CD14-positive monocyte (primary cell): ENCODE measurements around the gene TRIOBP. TPM values are rescaled to one million over a fixed set of nuclear protein-coding genes. Genes with fewer than 3 reads are reported as not detected.

Experiments used
- DNase-seq, 3 donors: peaks; one replicate each; pipeline ENCODE4 v3.0.0-alpha.2; 2011 to 2022
- H2AFZ ChIP-seq: 2 replicates; pipeline ENCODE4 v1.6.0; 2012; ENCODE audit warnings: mild to moderate bottlenecking, low read depth, low read length, inconsistent platforms; ENCODE audit not compliant: insufficient read depth, poor library complexity, severe bottlenecking
- H3K27ac ChIP-seq, 2 donors: 1 replicate in 1 of 2; 2 replicates in 1 of 2; pipeline ENCODE4 v1.5.1; 2012 to 2013; ENCODE audit warnings: low read length in 2 of 2, control low read depth in 1 of 2, inconsistent platforms in 1 of 2, low read depth in 1 of 2, mild to moderate bottlenecking in 1 of 2
- H3K27me3 ChIP-seq, 2 donors: one replicate each; pipeline versions ENCODE4 v1.6.0 to v1.6.1; 2011 to 2013; ENCODE audit warnings: low read length in 2 of 2; ENCODE audit not compliant: control insufficient read depth in 2 of 2, insufficient read depth in 2 of 2
- H3K36me3 ChIP-seq, 2 donors: replicated peaks in 1 of 2; 1 replicate in 1 of 2; 2 replicates in 1 of 2; pipeline versions ENCODE4 v1.5.1 to v1.6.1; 2012 to 2013; ENCODE audit warnings: low read length in 2 of 2, control low read depth in 1 of 2, inconsistent platforms in 1 of 2, mild to moderate bottlenecking in 1 of 2; ENCODE audit not compliant: insufficient read depth in 2 of 2, control insufficient read depth in 1 of 2
- H3K4me1 ChIP-seq, 2 donors: 1 replicate in 1 of 2; 2 replicates in 1 of 2; pipeline versions ENCODE4 v1.5.1 to v1.6.1; 2012 to 2013; ENCODE audit warnings: low read length in 2 of 2, control low read depth in 1 of 2, inconsistent platforms in 1 of 2, mild to moderate bottlenecking in 1 of 2, moderate library complexity in 1 of 2; ENCODE audit not compliant: insufficient read depth in 2 of 2, control insufficient read depth in 1 of 2
- H3K4me2 ChIP-seq: replicated peaks from 2 replicates; pipeline ENCODE3; 2012; ENCODE audit warnings: low read length, moderate library complexity, mild to moderate bottlenecking; ENCODE audit not compliant: poor library complexity, severe bottlenecking; ENCODE audit errors: extremely low read depth
- H3K4me3 ChIP-seq, 3 experiments: fragments of 200-600 bp in 1 of 3; sonication (generic) in 1 of 3; replicated peaks in 1 of 3; 1 replicate in 2 of 3; 2 replicates in 1 of 3; pipeline ENCODE4 v1.5.1; 2011 to 2013; ENCODE audit warnings: low read length in 3 of 3, mild to moderate bottlenecking in 3 of 3, control low read depth in 2 of 3, low read depth in 2 of 3, inconsistent platforms in 1 of 3, moderate library complexity in 1 of 3
- H3K79me2 ChIP-seq: 2 replicates; pipeline ENCODE4 v1.6.0; 2012; ENCODE audit warnings: mild to moderate bottlenecking, control low read depth, inconsistent platforms, low read length, moderate library complexity; ENCODE audit not compliant: insufficient read depth
- H3K9ac ChIP-seq: 2 replicates; pipeline ENCODE4 v1.6.0; 2017; ENCODE audit warnings: low read length, mild to moderate bottlenecking; ENCODE audit not compliant: insufficient read depth, poor library complexity, severe bottlenecking
- H3K9me3 ChIP-seq, 2 donors: replicated peaks in 1 of 2; 1 replicate in 1 of 2; 2 replicates in 1 of 2; pipeline versions ENCODE4 v1.5.1 to v1.6.1; 2012 to 2013; ENCODE audit warnings: low read length in 2 of 2, control low read depth in 1 of 2; ENCODE audit not compliant: control insufficient read depth in 1 of 2, insufficient read depth in 1 of 2
- H4K20me1 ChIP-seq: 2 replicates; pipeline ENCODE4 v1.6.0; 2012; ENCODE audit warnings: mild to moderate bottlenecking, low read length, control low read depth, moderate library complexity; ENCODE audit not compliant: insufficient read depth
- H3K27ac Mint-ChIP-seq, 7 donors: one replicate each; pipeline ENCODE4 v1.8.0; 2020; ENCODE audit warnings: mild to moderate bottlenecking in 7 of 7, mixed read lengths in 7 of 7, moderate library complexity in 6 of 7, inconsistent platforms in 2 of 7
- H3K27me3 Mint-ChIP-seq, 3 donors: one replicate each; pipeline ENCODE4 v1.8.0; 2021 to 2022; ENCODE audit warnings: low read depth in 3 of 3, mild to moderate bottlenecking in 3 of 3, mixed read lengths in 3 of 3, moderate library complexity in 3 of 3, inconsistent platforms in 1 of 3
- H3K36me3 Mint-ChIP-seq, 2 donors: one replicate each; pipeline ENCODE4 v1.8.0; 2020; ENCODE audit warnings: mixed read lengths in 2 of 2, inconsistent platforms in 1 of 2, mild to moderate bottlenecking in 1 of 2
- H3K4me1 Mint-ChIP-seq: one replicate; pipeline ENCODE4 v1.8.0; 2020; ENCODE audit warnings: mild to moderate bottlenecking, mixed read lengths
- H3K4me3 Mint-ChIP-seq, 2 donors: one replicate each; pipeline ENCODE4 v1.8.0; 2020; ENCODE audit warnings: mild to moderate bottlenecking in 2 of 2, mixed read lengths in 2 of 2, moderate library complexity in 1 of 2
- H3K9me3 Mint-ChIP-seq, 7 donors: one replicate each; pipeline ENCODE4 v1.8.0; 2020 to 2022; ENCODE audit warnings: mixed read lengths in 7 of 7, mild to moderate bottlenecking in 6 of 7, moderate library complexity in 6 of 7, inconsistent platforms in 2 of 7
- WGBS: methylation state at CpG from one replicate; pipeline ENCODE4 v1.1.5; 2013; ENCODE audit warnings: missing lambda C conversion rate; ENCODE audit not compliant: insufficient coverage; 5-methylcytosine and 5-hydroxymethylcytosine counted together
- intact Hi-C, 2 donors: fragments of 100-400 bp; cut with micrococcal nuclease; formaldehyde crosslinking; loops; one replicate each; pipeline versions ENCODE4 v1.15.0 to v1.15.1; 2023
- polyA plus RNA-seq, 3 donors: library from polyadenylated mRNA; depleted of rRNA in 1 of 3; unstranded in 2 of 3; stranded (reverse) in 1 of 3; fragments of 300-500 nt in 2 of 3; fragments of >200 nt in 1 of 3; fragmentation: Illumina TruSeq in 2 of 3; gene quantifications; 1 replicate in 2 of 3; 2 replicates in 1 of 3; pipeline ENCODE4 v1.2.3, GENCODE V29; 2012 to 2021
- TF ChIP-seq, protein P1 (sequence below): fragments of 200-600 bp; IDR thresholded peaks from one replicate; pipeline ENCODE4 v1.8.0; 2022; ENCODE audit warnings: antibody characterized with exemption, mild to moderate bottlenecking

The TRIOBP gene
- polyA plus RNA-seq, 3 donors, result 43.0 to 46.6 (median 44.7) TPM

DNA sequence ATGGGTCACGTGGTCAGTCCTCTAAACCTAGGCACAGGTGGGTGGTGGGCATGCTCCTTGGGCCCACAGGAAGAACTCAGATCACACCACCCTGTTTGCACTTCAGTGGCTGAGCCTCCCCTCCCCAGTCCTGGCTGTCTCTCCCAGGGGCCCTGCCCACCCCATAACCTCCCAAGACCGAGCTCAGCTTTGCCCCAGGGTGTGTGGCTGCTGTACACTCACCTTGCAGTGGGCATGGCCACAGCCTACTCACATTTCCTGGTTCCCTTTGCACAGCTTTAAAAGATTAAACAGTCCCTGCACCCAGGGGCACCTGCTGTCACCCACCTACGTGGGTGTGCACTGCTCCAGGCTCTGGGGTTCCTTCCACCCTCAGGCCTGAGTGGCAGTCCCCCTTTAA lies 13.8 kb downstream of the TRIOBP start:
- intact Hi-C loops, result no loop called here
- H4K20me1 ChIP-seq, result no peaks in the 10 kb centered on the region
- no peak overlapping the region for H2AFZ ChIP-seq
- peaks cover 13 to 15% of the 10 kb centered on the region in 2 donors for H3K4me1 ChIP-seq
- H3K27me3 ChIP-seq, result no peaks in the 10 kb centered on the region
- Mint-ChIP-seq H3K36me3 (peaks cover 23 to 52% of the 10 kb centered on the region in 2 donors), H3K27me3 (peaks cover 0 to 3% (median 0%) of the 10 kb centered on the region in 3 donors), H3K9me3 (no peaks in the 10 kb centered on the region), H3K4me1 (peaks cover 12% of the 10 kb centered on the region), H3K27ac (no peak overlapping the region), H3K4me3 (no peak overlapping the region)
- no peaks in the 10 kb centered on the region for H3K79me2 ChIP-seq
- H3K27ac ChIP-seq, result no peak overlapping the region
- no peak overlapping the region for H3K4me2 ChIP-seq
- 93% methylated on average over 2 of the region's 3 CpGs for WGBS
- H3K36me3 ChIP-seq, result peaks cover 0 to 2% of the 10 kb centered on the region in 2 donors
- no peak overlapping the region for H3K4me3 ChIP-seq
- TF ChIP-seq, protein P1, sequence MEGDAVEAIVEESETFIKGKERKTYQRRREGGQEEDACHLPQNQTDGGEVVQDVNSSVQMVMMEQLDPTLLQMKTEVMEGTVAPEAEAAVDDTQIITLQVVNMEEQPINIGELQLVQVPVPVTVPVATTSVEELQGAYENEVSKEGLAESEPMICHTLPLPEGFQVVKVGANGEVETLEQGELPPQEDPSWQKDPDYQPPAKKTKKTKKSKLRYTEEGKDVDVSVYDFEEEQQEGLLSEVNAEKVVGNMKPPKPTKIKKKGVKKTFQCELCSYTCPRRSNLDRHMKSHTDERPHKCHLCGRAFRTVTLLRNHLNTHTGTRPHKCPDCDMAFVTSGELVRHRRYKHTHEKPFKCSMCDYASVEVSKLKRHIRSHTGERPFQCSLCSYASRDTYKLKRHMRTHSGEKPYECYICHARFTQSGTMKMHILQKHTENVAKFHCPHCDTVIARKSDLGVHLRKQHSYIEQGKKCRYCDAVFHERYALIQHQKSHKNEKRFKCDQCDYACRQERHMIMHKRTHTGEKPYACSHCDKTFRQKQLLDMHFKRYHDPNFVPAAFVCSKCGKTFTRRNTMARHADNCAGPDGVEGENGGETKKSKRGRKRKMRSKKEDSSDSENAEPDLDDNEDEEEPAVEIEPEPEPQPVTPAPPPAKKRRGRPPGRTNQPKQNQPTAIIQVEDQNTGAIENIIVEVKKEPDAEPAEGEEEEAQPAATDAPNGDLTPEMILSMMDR, result no peak
- no peaks in the 10 kb centered on the region for H3K9me3 ChIP-seq
- DNase-seq, result no peak
- no peak overlapping the region for H3K9ac ChIP-seq

DNA sequence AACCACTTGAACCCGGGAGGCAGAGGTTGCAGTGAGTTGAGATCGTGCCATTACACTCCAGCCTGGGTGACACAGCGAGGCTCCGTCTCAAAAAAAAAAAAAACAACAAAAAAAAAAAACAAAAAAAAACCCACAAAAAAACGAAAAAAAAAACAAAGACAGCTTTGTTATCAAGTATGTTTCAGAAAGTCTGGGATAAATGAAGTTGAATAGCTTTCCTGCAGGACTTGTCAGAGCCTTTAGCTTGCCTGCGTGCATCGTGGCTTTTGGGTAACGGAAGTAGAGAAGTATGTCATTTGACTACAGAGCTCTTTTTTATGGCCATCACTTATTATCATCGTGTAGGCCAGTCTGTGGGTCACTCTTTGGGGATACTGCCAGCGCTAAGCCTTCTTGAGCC lies 14.6 kb downstream of the TRIOBP start:
- 100% methylated on average over 2 of the region's 10 CpGs for WGBS
- no peaks in the 10 kb centered on the region for H3K9me3 Mint-ChIP-seq

More for the DNA sequence above, 14.6 kb downstream of the TRIOBP start:
- peaks cover 0 to 3% (median 0%) of the 10 kb centered on the region in 3 donors for H3K27me3 Mint-ChIP-seq
- TF ChIP-seq, protein P1, result no peak
- Histone ChIP-seq H4K20me1 (no peaks in the 10 kb centered on the region), H3K79me2 (no peaks in the 10 kb centered on the region), H3K4me2 (no peak overlapping the region), H3K9me3 (no peaks in the 10 kb centered on the region), H3K27ac (no peak overlapping the region), H3K4me3 (no peak overlapping the region), H3K36me3 (peaks cover 0 to 2% of the 10 kb centered on the region in 2 donors), H3K9ac (no peak overlapping the region), H3K27me3 (no peaks in the 10 kb centered on the region), H3K4me1 (peaks cover 13 to 15% of the 10 kb centered on the region in 2 donors), H2AFZ (no peak overlapping the region)
- no peak overlapping the region for H3K4me3 Mint-ChIP-seq
- no peak overlapping the region for H3K27ac Mint-ChIP-seq
- no peak for DNase-seq
- peaks cover 10% of the 10 kb centered on the region for H3K4me1 Mint-ChIP-seq
- H3K36me3 Mint-ChIP-seq, result peaks cover 15 to 46% of the 10 kb centered on the region in 2 donors
- intact Hi-C loops, result no loop called here
